PC-3 (cell line): ENCODE measurements around the gene AHCYL2. TPM values are rescaled to one million over a fixed set of nuclear protein-coding genes. Genes with fewer than 3 reads are reported as not detected.

Experiments used
- ATAC-seq: fragments of 200-7000 bp; cut with Tn5 transposase; 2 replicates; pipeline ENCODE4 v1.9.1; 2020; ENCODE audit warnings: mild to moderate bottlenecking, moderate library complexity
- BruUV-seq: library from RNA; stranded (reverse); fragments of 400-500 nt; replicated peaks from 2 replicates; lab custom pipeline; 2021; lab: Mats Ljungman, UMichigan
- CTCF ChIA-PET: fragments of 300-600 bp; sonication (Branson Sonifier 250); formaldehyde crosslinking; loops from one replicate; lab custom pipeline; 2022; ENCODE audit warnings: antibody characterized with exemption; lab: Charles Lee
- POLR2A ChIA-PET: fragments of 300-600 bp; sonication (Branson Sonifier 250); formaldehyde crosslinking; loops from one replicate; lab custom pipeline; 2022; ENCODE audit warnings: antibody characterized with exemption; ENCODE audit not compliant: unreplicated experiment; lab: Charles Lee
- DNase-seq: peaks from one replicate; pipeline ENCODE4 v3.0.0-alpha.2; 2015
- H2AFZ ChIP-seq: fragments of 300-600 bp; sonication (generic); 2 replicates; pipeline ENCODE4 v1.6.0; 2016; ENCODE audit warnings: antibody characterized with exemption, low read length
- H3F3A ChIP-seq: fragments of 300-600 bp; sonication (generic); one replicate; pipeline ENCODE4 v1.6.0; 2017; ENCODE audit warnings: antibody characterized with exemption, low read length, control low read depth, mild to moderate bottlenecking; ENCODE audit not compliant: unreplicated experiment
- H3K27ac ChIP-seq: fragments of 300-600 bp; sonication (generic); 2 replicates; pipeline ENCODE4 v1.5.1; 2016; ENCODE audit warnings: mild to moderate bottlenecking, low read length
- H3K27me3 ChIP-seq: fragments of 300-600 bp; sonication (generic); 2 replicates; pipeline ENCODE4 v1.6.1; 2016; ENCODE audit warnings: low read length, mixed read lengths
- H3K36me3 ChIP-seq: fragments of 300-600 bp; sonication (generic); 2 replicates; pipeline ENCODE4 v1.6.1; 2016; ENCODE audit warnings: low read depth, mixed run types, low read length, mixed read lengths
- H3K4me1 ChIP-seq: fragments of 300-600 bp; sonication (generic); 2 replicates; pipeline ENCODE4 v1.5.1; 2016; ENCODE audit warnings: low read length; ENCODE audit not compliant: insufficient read depth
- H3K4me2 ChIP-seq: fragments of 300-600 bp; sonication (generic); 2 replicates; pipeline ENCODE4 v1.6.0; 2016; ENCODE audit warnings: low read length
- H3K4me3 ChIP-seq: fragments of 300-600 bp; sonication (generic); 2 replicates; pipeline ENCODE4 v1.5.1; 2016; ENCODE audit warnings: mild to moderate bottlenecking, low read length, mixed read lengths
- H3K79me2 ChIP-seq: fragments of 300-600 bp; sonication (generic); 2 replicates; pipeline ENCODE4 v1.6.1; 2017; ENCODE audit warnings: low read length, mixed read lengths
- H3K9ac ChIP-seq: fragments of 300-600 bp; sonication (generic); 2 replicates; pipeline ENCODE4 v1.6.0; 2016; ENCODE audit warnings: mild to moderate bottlenecking, low read length
- H3K9me2 ChIP-seq: fragments of 300-600 bp; sonication (generic); replicated peaks from 2 replicates; pipeline ENCODE4 v1.6.1; 2016; ENCODE audit warnings: mixed run types, low read length, mixed read lengths
- H3K9me3 ChIP-seq: fragments of 300-600 bp; sonication (generic); 2 replicates; pipeline ENCODE4 v1.6.1; 2016; ENCODE audit warnings: low read length, mixed read lengths
- H4K20me1 ChIP-seq: fragments of 300-600 bp; sonication (generic); 2 replicates; pipeline ENCODE4 v1.6.1; 2016; ENCODE audit warnings: low read length, mixed read lengths
- EZH2 ChIP-seq: fragments of 300-600 bp; sonication (generic); IDR thresholded peaks from one replicate; pipeline ENCODE4 v1.6.1; 2017; ENCODE audit warnings: antibody characterized with exemption, mild to moderate bottlenecking, low read length; ENCODE audit not compliant: unreplicated experiment
- EZH2phosphoT487 ChIP-seq: fragments of 300-600 bp; sonication (generic); IDR thresholded peaks from 2 replicates; pipeline ENCODE4 v1.6.1; 2018; ENCODE audit warnings: mild to moderate bottlenecking, antibody characterized with exemption, low read length, borderline replicate concordance
- intact Hi-C: fragments of 100-400 bp; cut with micrococcal nuclease; formaldehyde crosslinking; loops from 2 replicates; pipeline ENCODE4 v1.9.0; 2023
- total RNA-seq: library from RNA; depleted of rRNA; stranded (reverse); fragments of >200 nt; gene quantifications from 2 replicates; pipeline ENCODE4 v1.2.3, GENCODE V29; 2014
- TF ChIP-seq, protein P1 (sequence below): fragments of 300-600 bp; sonication (generic); conservative IDR thresholded peaks from 2 replicates; pipeline ENCODE4 v1.5.1; 2017; ENCODE audit warnings: antibody characterized with exemption, low read depth, mild to moderate bottlenecking, low read length

Gene AHCYL2
- total RNA-seq, 1 experiment from 2014 or later: 9.2 TPM

DNA sequence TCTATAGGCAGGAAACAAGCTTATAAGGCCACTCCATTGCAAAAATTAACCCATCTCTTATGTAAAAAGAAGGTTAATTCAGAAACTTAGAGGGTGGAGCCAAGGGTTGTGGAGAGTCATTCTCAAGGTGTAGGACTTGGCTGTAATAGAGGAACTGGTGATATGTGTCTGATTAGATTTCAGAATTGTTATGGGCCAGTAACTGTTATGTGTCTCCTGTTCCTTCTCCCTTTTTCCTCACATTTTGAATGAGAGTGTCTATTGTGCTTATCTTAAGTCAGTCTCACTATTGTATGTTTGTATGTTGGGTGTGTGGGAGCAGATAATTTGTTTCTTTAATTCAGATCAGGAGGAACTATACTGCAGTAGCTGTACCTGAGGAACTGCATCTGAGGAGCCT is 49.1 kb downstream of the AHCYL2 start:
- Histone ChIP-seq H3K9me2 (no peaks in the 10 kb centered on the region), H3K36me3 (no peaks in the 10 kb centered on the region), H3K27ac (no peak overlapping the region), H4K20me1 (no peaks in the 10 kb centered on the region), H3K9ac (no peak overlapping the region), H3K27me3 (no peaks in the 10 kb centered on the region), H3F3A (no peaks in the 10 kb centered on the region), H2AFZ (no peak overlapping the region), H3K9me3 (no peaks in the 10 kb centered on the region), H3K4me1 (no peaks in the 10 kb centered on the region), H3K4me2 (no peak overlapping the region), H3K4me3 (no peak overlapping the region), H3K79me2 (no peaks in the 10 kb centered on the region)
- intact Hi-C loops: no loop called here
- POLR2A ChIA-PET: no interaction called here
- BruUV-seq: no TSS peak
- CTCF ChIA-PET: no interaction called here
- TF ChIP-seq, protein P1, sequence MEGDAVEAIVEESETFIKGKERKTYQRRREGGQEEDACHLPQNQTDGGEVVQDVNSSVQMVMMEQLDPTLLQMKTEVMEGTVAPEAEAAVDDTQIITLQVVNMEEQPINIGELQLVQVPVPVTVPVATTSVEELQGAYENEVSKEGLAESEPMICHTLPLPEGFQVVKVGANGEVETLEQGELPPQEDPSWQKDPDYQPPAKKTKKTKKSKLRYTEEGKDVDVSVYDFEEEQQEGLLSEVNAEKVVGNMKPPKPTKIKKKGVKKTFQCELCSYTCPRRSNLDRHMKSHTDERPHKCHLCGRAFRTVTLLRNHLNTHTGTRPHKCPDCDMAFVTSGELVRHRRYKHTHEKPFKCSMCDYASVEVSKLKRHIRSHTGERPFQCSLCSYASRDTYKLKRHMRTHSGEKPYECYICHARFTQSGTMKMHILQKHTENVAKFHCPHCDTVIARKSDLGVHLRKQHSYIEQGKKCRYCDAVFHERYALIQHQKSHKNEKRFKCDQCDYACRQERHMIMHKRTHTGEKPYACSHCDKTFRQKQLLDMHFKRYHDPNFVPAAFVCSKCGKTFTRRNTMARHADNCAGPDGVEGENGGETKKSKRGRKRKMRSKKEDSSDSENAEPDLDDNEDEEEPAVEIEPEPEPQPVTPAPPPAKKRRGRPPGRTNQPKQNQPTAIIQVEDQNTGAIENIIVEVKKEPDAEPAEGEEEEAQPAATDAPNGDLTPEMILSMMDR: no peak
- no peak for TF ChIP-seq EZH2phosphoT487
- no peak for TF ChIP-seq EZH2
- ATAC-seq (no peak), DNase-seq (no peak)

DNA sequence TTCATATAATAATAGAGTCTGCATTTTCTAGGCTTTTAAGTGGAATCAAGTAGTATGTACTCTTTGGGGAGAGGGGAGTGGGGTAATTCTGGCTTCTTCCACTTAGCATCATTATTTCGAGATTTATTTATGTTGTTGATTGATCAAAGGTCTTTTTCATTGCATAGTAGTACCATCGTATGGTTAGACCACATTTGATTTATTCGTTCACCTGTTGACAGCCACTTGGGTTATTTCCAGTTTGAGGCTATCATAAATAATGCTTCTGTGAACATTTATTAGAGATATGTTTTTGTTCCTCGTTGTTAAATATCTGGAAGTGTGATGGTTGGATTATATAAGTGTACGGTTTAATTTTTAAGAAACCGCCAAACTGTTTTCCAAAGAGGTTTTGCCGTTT is 52.8 kb downstream of the AHCYL2 start:
- H3K4me2 ChIP-seq: no peak overlapping the region
- H3K4me3 ChIP-seq: no peak overlapping the region
- no peak overlapping the region for H3K9ac ChIP-seq
- peaks cover 14% of the 10 kb centered on the region for H3K4me1 ChIP-seq
- H3K9me3 ChIP-seq: no peaks in the 10 kb centered on the region
- no peaks in the 10 kb centered on the region for H3K36me3 ChIP-seq
- ATAC-seq (no peak), DNase-seq (no peak)
- no TSS peak for BruUV-seq
- H3K9me2 ChIP-seq: no peaks in the 10 kb centered on the region
- ChIA-PET CTCF (no interaction called here), POLR2A (no interaction called here)
- H4K20me1 ChIP-seq: no peaks in the 10 kb centered on the region
- TF ChIP-seq EZH2 (no peak), EZH2phosphoT487 (no peak)
- TF ChIP-seq, protein P1: no peak
- H3K27me3 ChIP-seq: no peaks in the 10 kb centered on the region
- no peaks in the 10 kb centered on the region for H3F3A ChIP-seq
- intact Hi-C loops: no loop called here
- H3K79me2 ChIP-seq: no peaks in the 10 kb centered on the region
- no peak overlapping the region for H3K27ac ChIP-seq
- H2AFZ ChIP-seq: no peak overlapping the region

DNA sequence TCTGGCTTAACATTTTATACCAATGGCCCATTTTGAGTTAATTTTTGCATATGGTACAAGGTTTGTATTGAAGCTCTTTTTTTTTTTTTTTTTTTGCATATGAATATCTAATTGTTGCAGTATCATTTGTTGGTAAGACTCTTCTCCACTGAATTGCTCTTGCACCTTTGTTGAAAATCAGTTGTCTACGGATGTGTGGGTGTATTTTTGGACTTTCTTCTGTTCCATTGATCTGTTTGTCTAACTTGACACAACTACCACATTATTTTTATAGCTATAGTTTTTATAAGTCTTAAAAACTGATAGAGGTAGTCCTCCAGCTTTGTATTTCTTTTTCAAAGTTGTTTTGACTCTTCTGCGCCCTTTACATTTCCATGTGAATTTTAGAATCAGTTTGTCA is 53.9 kb downstream of the AHCYL2 start:
- H3K79me2 ChIP-seq: no peaks in the 10 kb centered on the region
- no peaks in the 10 kb centered on the region for H4K20me1 ChIP-seq
- H3K4me2 ChIP-seq: no peak overlapping the region
- peaks cover 14% of the 10 kb centered on the region for H3K4me1 ChIP-seq
- H3K9me3 ChIP-seq: no peaks in the 10 kb centered on the region
- BruUV-seq: no TSS peak
- TF ChIP-seq EZH2: no peak
- no peak for TF ChIP-seq EZH2phosphoT487
- TF ChIP-seq, protein P1: no peak
- no peak for ATAC-seq
- no peak overlapping the region for H3K4me3 ChIP-seq
- H3K27me3 ChIP-seq: no peaks in the 10 kb centered on the region
- no peak overlapping the region for H3K9ac ChIP-seq
- ChIA-PET POLR2A (interaction anchor here (0.6 kb wide), 1 partner anchor 203 kb away, joined by 13 read pairs; no protein-coding TSS in a partner anchor), CTCF (no interaction called here)
- H3K27ac ChIP-seq: no peak overlapping the region
- no peaks in the 10 kb centered on the region for H3K36me3 ChIP-seq
- intact Hi-C loops: no loop called here
- H2AFZ ChIP-seq: no peak overlapping the region
- DNase-seq: no peak
- H3K9me2 ChIP-seq: no peaks in the 10 kb centered on the region
- H3F3A ChIP-seq: no peaks in the 10 kb centered on the region
